ELF-1 (cell line): ENCODE data around the gene PTER.

Experiments
- DNase-seq: peaks from one replicate; pipeline ENCODE4 v3.0.0-alpha.2; 2016; ENCODE audit warnings: low read depth, low spot score

The PTER gene

GRCh38 chr10:16536155-16536554 lies 99.3 kb downstream of the PTER start:
- DNase-seq = no peak

- DNase-seq = no peak
Measured at GRCh38 chr10:16544099-16544498, 107.3 kb downstream of the PTER start.

GRCh38 chr10:16544591-16544990 lies 107.8 kb downstream of the PTER start:
- DNase-seq = no peak

GRCh38 chr10:16545116-16545736 lies 108.4 kb downstream of the PTER start:
- DNase-seq = peak; percentile 68

- no peak for DNase-seq
Measured at GRCh38 chr10:16547973-16548372, 111.2 kb downstream of the PTER start.

- peak; percentile 62 for DNase-seq
Measured at GRCh38 chr10:16559236-16559773, 122.5 kb downstream of the PTER start.

- no peak for DNase-seq
Measured at GRCh38 chr10:16562891-16563290, 126.1 kb downstream of the PTER start.
